ENCODE results near the gene TMEM134.

TMEM134 gene

GRCh38 chr11:67463680-67464410 lies 5.2 kb downstream of the TMEM134 start:
- no peak for DNase-seq (ENCODE audit: extremely low read depth in 1 of 2, low read depth in 1 of 2)

DNA sequence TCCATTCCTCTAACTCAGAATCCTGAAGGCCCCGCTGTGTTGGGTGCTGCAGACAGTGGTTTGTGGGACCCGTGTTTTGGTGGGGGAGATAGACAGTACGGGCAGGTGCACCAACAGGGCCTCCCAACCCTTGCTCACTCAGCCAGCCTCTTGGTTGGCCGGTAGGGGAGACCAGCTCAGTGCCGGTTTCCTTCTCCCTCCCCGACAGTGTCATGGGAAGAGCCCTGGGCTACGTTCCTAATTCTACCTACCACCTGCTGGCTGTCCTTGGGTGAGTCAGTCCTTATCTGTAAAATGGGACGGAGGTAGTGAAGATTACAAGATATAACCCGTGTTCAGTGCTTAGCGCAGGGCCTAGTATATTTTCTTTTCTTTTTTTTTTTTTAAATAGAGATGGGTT lies 5.9 kb downstream of the TMEM134 start:
- DNase-seq (ENCODE audit: extremely low read depth in 1 of 2, low read depth in 1 of 2), result no peak

GRCh38 chr11:67458266-67458665 lies 10.8 kb downstream of the TMEM134 start:
- DNase-seq (ENCODE audit: extremely low read depth in 1 of 2, low read depth in 1 of 2), result no peak

DNA sequence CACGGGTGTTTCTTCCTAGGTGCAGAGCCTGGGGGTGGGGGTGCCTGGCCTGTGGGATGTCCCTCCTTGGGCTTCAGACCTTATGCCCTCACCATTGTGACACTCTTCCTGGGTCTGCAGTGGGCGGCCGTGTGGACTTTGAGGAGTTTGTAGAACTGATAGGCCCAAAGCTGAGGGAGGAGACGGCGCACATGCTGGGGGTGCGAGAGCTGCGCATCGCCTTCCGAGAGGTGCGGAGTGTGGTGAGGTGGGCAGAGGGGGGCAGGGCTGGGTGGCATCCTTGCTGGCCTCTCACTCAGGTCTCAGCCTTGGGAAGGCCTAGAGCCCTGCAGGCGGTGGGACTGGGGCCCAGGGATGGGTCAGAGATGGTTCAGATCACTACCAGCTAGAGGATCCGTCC lies 11.6 kb downstream of the TMEM134 start:
- no peak for DNase-seq (ENCODE audit: extremely low read depth in 1 of 2, low read depth in 1 of 2)

DNA sequence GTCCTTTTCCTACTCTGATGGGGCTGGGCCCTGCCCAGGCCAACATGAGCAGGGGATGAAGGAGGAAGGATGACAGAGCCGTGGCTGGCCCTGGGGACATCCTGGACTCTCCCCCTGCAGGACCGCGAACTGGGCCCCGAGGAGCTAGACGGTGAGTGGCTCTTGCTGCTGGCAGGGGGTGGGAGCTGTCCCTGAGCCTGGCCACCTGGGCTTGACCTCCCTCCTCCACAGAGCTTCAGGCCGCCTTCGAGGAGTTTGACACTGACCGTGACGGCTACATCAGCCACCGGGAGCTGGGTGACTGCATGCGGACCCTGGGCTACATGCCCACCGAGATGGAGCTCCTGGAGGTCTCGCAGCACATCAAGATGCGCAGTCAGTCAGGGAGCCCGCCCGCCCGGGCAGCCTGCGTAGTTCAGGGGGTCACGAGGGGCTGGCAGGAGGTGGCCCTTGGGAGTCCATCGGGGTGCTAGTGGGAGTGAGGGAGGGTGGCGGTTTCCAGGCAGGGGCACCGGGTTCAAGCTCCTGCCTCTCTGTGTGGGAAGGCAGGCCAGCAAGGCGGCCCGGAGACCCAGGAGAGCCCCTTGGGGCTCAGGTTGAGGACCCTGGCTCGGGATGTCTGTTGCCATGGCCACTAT lies 12.9 kb downstream of the TMEM134 start:
- DNase-seq (ENCODE audit: extremely low read depth in 1 of 2, low read depth in 1 of 2), result no peak

- no peak for DNase-seq (ENCODE audit: extremely low read depth in 1 of 2, low read depth in 1 of 2)
These were observed 14.0 kb downstream of the TMEM134 start, which contains the start of gene CABP4 for GRCh38 chr11:67455054-67455453. Gene CABP4, plus strand, starts transcription at chr11:67455354. Its CDS starts 70 bp downstream, at chr11:67455424.

GRCh38 chr11:67453816-67454732 lies 15.0 kb downstream of the TMEM134 start:
- DNase-seq (ENCODE audit: extremely low read depth in 1 of 2, low read depth in 1 of 2), result no peak

DNA sequence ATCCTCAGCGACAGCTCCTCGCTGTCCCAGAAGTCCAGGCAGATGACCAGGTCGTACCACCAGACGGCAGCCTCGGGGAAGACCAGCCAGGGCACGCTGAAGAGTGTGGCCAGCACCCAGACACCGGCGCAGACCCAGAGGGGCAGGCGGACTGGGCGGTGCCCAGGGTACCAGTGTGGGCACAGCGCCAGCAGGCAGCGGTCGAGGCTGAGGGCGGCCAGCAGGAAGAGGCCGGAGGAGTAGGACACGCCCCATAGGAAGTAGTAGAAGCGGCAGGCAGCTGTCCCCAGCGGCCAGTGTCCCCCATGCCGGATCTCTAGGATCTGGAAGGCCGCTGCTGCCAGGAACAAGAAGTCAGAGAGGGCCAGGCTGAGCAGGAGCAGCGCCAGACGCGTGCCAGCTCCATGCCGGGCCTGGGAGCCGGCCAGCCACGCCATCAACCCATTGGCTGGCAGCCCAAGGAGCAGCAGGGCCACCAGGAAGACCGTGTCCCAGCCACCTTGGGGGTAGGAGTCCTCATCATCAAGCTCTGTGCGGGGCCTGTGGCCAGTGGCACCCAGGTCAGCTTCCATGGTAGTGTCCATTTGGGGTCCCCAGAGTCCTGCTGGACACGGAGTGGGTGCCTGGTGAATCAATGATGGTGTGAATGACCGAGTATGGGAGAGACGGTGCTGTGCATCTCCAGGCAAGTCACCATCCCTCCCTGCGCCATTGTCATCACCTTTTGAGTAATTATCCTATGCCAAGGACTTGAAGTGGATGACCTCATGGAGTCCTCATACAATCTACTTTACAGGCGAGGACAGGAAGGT lies 16.7 kb downstream of the TMEM134 start, which contains the start of gene GPR152:
GPR152 (minus strand) TSS at position 589 of the 812 bp plus-strand sequence; CDS start at position 584, 5 bp downstream.
- no peak for DNase-seq (ENCODE audit: extremely low read depth in 1 of 2, low read depth in 1 of 2)

- DNase-seq (ENCODE audit: extremely low read depth in 1 of 2, low read depth in 1 of 2), result no peak
These were observed 17.4 kb downstream of the TMEM134 start for GRCh38 chr11:67451658-67451976.

- no peak for DNase-seq (ENCODE audit: extremely low read depth in 1 of 2, low read depth in 1 of 2)
These were observed 18.0 kb downstream of the TMEM134 start for GRCh38 chr11:67450796-67451657.

- no peak for DNase-seq (ENCODE audit: extremely low read depth in 1 of 2, low read depth in 1 of 2)
These were observed 19.8 kb downstream of the TMEM134 start for GRCh38 chr11:67449116-67449844.

DNA sequence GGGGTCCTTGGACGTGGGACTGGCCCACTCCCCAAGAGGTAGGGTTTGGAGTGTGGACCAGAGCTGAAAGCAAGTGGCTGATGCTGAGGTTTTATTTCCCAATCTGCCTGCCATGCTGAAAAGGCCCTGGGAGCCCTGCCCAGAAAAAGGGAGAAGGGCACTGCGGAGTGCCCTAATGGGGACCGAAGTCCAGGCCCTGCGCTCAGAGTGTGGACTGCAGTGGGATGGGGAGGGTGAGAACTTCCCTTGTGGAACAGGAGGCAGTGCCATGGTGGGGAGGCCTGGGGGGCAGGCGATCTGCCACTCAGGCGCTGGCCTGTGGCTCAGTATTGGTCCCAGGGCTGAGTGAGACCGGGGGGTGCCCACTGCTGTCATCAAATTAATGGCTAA lies 20.8 kb downstream of the TMEM134 start:
- DNase-seq (ENCODE audit: extremely low read depth in 1 of 2, low read depth in 1 of 2), result no peak

- DNase-seq (ENCODE audit: extremely low read depth in 1 of 2, low read depth in 1 of 2), result no peak
These were observed 23.5 kb downstream of the TMEM134 start for GRCh38 chr11:67445515-67445914.

DNA sequence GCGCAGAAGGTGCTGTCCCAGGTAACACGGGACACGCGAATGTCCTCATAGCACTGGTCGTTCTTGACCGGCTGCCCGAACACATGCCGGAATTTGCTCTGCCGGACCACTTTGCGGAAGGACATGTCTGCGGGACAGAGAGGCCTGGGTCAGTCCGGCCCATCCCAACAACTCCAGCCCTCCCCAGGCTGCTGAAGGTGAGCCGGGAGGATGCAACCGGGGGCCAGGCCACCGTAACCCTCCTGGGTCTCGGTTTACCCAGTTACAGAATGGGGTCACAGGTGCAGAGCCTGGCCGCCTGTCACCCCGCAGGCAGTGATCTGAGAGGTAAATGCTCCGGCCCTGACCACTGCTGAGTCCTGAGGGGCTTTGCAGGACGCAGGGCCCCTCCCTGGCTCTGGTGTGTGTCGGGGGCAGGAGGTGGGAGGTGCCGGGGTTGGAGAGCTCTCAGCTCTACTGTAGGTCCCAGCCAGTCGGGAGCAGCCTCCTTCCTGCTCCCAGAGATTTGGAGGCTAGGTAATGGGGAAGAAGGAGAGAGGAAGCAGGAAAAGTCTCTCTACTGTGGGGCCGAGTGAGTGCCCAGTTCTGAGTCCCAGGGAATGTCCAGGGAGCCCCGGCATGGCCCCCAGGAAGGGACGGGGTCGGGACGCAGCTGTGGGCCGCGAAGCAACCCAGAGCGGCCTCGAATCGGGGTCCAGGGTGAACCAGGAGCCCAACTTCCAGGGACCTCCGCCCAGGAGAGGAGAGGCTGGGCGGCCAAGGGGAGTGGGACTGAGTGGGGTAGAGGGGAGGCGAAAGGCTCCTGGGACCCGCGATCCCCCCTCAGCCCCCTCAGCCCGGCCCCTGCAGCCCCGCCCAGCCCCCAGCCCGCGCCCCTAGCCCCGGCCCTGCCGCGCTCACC lies 26.3 kb downstream of the TMEM134 start:
- no peak for DNase-seq (ENCODE audit: extremely low read depth in 1 of 2, low read depth in 1 of 2)

DNA sequence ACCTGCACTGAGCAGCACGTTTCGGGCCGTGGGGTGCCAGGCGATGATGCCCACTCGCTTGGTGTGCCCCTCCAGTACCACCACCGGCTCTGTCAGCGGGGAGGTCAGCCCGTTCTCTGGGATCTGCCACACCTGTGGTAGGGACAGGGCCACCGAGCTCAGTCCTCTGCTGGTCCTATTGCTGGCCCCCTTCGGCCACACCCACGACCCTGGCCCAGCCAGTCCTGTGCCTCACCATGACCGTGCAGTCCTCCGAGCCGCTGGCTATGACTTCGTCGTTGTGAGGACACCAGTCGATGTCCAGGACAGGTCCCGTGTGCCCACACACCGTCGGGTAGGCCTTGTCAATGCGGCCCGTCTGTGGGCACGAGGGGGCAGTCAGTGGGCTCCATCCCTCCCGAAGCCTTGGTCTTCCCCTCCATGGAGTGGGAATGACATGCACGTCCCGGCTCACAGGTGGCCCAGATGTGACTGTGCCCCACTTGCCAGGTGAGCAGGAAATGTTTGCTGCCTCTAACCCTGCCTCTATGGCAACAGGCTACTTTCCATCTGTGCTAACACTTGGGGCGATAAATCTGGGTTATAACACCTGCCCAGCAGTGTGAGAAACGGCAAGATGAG lies 27.2 kb downstream of the TMEM134 start:
- DNase-seq (ENCODE audit: extremely low read depth in 1 of 2, low read depth in 1 of 2), result no peak

- DNase-seq (ENCODE audit: extremely low read depth in 1 of 2, low read depth in 1 of 2), result no peak
These were observed 27.9 kb downstream of the TMEM134 start for GRCh38 chr11:67441098-67441563.
